Chondrocyte (in vitro differentiated cells): Measurements from ENCODE around the gene FGF12. TPM values are rescaled to one million over a fixed set of nuclear protein-coding genes. Genes with fewer than 3 reads are reported as not detected.

Experiments
- DNase-seq: peaks from one replicate; pipeline ENCODE4 v3.0.0; 2021; ENCODE audit warnings: mixed read lengths, low spot score
- H3K27ac Mint-ChIP-seq: one replicate; pipeline ENCODE4 v1.8.0; 2021; ENCODE audit warnings: mild to moderate bottlenecking, moderate library complexity, mixed read lengths; ENCODE audit not compliant: unreplicated experiment
- H3K27me3 Mint-ChIP-seq: 2 replicates; pipeline ENCODE4 v1.8.0; 2021; ENCODE audit warnings: low read depth, mixed read lengths
- H3K36me3 Mint-ChIP-seq: 2 replicates; pipeline ENCODE4 v1.8.0; 2021; ENCODE audit warnings: low read depth, mixed read lengths
- H3K4me1 Mint-ChIP-seq: 2 replicates; pipeline ENCODE4 v1.8.0; 2021; ENCODE audit warnings: low read depth, mild to moderate bottlenecking, mixed read lengths
- H3K4me3 Mint-ChIP-seq: one replicate; pipeline ENCODE4 v1.8.0; 2021; ENCODE audit warnings: mild to moderate bottlenecking, moderate library complexity, mixed read lengths; ENCODE audit not compliant: unreplicated experiment
- H3K9me3 Mint-ChIP-seq: 2 replicates; pipeline ENCODE4 v1.8.0; 2021; ENCODE audit warnings: low read depth, mixed read lengths
- total RNA-seq: library from RNA; stranded (reverse); gene quantifications from 3 replicates; pipeline ENCODE4 v1.2.1, GENCODE V29; 2021
- TF ChIP-seq, protein P1 (sequence below): fragments of 200-600 bp; sonication (generic); IDR thresholded peaks from 2 replicates; pipeline ENCODE4 v1.5.0; 2021; ENCODE audit warnings: antibody characterized with exemption, mild to moderate bottlenecking, moderate library complexity

The FGF12 gene
- total RNA-seq, 1 donor from 2014 or later: 0.15 TPM

DNA sequence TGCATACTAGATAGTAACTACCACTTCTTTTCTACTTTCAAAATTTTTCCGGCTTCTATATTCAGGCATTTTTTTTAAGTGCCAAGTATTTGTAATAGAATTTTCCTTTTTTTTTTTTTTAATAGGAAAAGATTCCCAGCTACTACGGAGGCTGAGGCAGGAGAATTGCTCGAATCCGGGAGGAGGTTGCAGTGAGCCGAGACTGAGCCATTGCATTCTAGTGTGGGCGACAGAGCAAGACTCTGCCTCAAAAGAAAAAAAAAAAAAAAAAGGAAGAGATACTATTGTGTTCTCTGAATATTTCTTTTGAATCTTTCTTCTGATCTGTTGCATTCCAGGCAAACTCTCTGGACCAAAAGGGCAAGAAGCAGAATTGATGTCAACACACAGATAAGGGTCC lies 557.3 kb downstream of the FGF12 start:
- TF ChIP-seq, protein P1, sequence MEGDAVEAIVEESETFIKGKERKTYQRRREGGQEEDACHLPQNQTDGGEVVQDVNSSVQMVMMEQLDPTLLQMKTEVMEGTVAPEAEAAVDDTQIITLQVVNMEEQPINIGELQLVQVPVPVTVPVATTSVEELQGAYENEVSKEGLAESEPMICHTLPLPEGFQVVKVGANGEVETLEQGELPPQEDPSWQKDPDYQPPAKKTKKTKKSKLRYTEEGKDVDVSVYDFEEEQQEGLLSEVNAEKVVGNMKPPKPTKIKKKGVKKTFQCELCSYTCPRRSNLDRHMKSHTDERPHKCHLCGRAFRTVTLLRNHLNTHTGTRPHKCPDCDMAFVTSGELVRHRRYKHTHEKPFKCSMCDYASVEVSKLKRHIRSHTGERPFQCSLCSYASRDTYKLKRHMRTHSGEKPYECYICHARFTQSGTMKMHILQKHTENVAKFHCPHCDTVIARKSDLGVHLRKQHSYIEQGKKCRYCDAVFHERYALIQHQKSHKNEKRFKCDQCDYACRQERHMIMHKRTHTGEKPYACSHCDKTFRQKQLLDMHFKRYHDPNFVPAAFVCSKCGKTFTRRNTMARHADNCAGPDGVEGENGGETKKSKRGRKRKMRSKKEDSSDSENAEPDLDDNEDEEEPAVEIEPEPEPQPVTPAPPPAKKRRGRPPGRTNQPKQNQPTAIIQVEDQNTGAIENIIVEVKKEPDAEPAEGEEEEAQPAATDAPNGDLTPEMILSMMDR: no peak
- H3K27me3 Mint-ChIP-seq: peaks cover 2% of the 10 kb centered on the region

GRCh38 chr3:192169332-192169915 lies 557.9 kb downstream of the FGF12 start:
- no peaks in the 10 kb centered on the region for H3K9me3 Mint-ChIP-seq
- peaks cover 2% of the 10 kb centered on the region for H3K27me3 Mint-ChIP-seq
- H3K27ac Mint-ChIP-seq: no peak overlapping the region
- H3K36me3 Mint-ChIP-seq: no peaks in the 10 kb centered on the region
- TF ChIP-seq, protein P1: no peak
- H3K4me1 Mint-ChIP-seq: no peaks in the 10 kb centered on the region
- no peak for DNase-seq
- H3K4me3 Mint-ChIP-seq: no peak overlapping the region

More for the DNA sequence above, 557.3 kb downstream of the FGF12 start:
- Mint-ChIP-seq H3K27ac (no peak overlapping the region), H3K4me1 (no peaks in the 10 kb centered on the region), H3K4me3 (no peak overlapping the region), H3K36me3 (no peaks in the 10 kb centered on the region), H3K9me3 (no peaks in the 10 kb centered on the region)
- no peak for DNase-seq

DNA sequence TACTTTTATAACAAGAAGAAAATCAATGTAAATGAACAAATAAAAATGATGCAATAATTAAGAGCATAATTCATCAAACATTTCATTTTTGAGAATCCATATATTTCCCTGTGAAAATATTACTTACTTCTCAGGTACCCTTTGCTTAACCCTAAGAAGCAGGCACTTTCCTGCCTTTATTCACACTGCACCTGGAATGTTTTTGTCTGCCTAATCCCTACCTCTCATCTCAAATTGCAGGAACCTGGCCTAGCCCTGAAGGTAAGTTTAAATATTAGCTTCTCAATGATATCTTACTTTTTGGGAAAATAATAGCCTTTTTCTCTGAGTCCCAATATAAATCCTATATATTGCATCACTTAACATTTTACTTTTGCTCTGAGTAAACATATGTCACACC lies 559.1 kb downstream of the FGF12 start:
- peaks cover 5% of the 10 kb centered on the region for H3K27me3 Mint-ChIP-seq
- H3K4me1 Mint-ChIP-seq: no peaks in the 10 kb centered on the region
- H3K9me3 Mint-ChIP-seq: no peaks in the 10 kb centered on the region
- no peak overlapping the region for H3K4me3 Mint-ChIP-seq
- TF ChIP-seq, protein P1: no peak
- DNase-seq: no peak
- H3K27ac Mint-ChIP-seq: no peak overlapping the region
- no peaks in the 10 kb centered on the region for H3K36me3 Mint-ChIP-seq

DNA sequence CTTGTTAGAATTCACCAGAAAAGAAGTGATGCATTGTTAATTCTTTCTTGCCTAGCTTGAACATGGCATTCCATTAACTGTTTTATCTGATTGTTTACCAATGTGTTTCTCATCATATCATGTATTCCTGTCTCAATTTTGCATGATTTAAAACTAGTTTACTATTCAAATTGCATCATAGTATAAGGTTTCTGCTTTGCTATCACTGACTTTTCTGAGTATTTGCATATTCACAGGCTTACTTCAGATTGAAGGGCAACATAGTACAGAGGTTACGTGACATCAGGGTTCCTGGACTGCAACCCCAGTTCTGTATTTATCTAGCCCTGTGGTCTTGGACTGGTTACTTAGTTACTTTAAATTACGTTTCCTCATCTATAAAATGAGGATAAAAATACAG lies 561.8 kb downstream of the FGF12 start:
- H3K27ac Mint-ChIP-seq: no peak overlapping the region
- DNase-seq: no peak
- H3K4me1 Mint-ChIP-seq: no peaks in the 10 kb centered on the region
- H3K27me3 Mint-ChIP-seq: peaks cover 16% of the 10 kb centered on the region
- no peak overlapping the region for H3K4me3 Mint-ChIP-seq
- TF ChIP-seq, protein P1: no peak
- no peaks in the 10 kb centered on the region for H3K9me3 Mint-ChIP-seq
- H3K36me3 Mint-ChIP-seq: no peaks in the 10 kb centered on the region

- Mint-ChIP-seq H3K27me3 (peaks cover 29% of the 10 kb centered on the region), H3K4me1 (no peaks in the 10 kb centered on the region), H3K27ac (no peak overlapping the region), H3K9me3 (no peaks in the 10 kb centered on the region), H3K4me3 (no peak overlapping the region), H3K36me3 (no peaks in the 10 kb centered on the region)
- DNase-seq: no peak
- TF ChIP-seq, protein P1: no peak
These were observed 565.7 kb downstream of the FGF12 start for GRCh38 chr3:192161661-192162060.
